ENCODE measurements around the gene EMX2. TPM values are rescaled to one million over a fixed set of nuclear protein-coding genes. Genes with fewer than 3 reads are reported as not detected.

Gene EMX2
- total and polyA plus RNA-seq, 2 experiments from 2014 or later, result not detected

- TF ChIP-seq CTCF (conservative IDR thresholded peaks at IDR 0.05; ENCODE audit: low read depth in 2 of 2) (no peak), STAT1 (IDR thresholded peaks at IDR 0.05; ENCODE audit: unreplicated experiment) (no peak), EZH2 (IDR thresholded peaks at IDR 0.05; ENCODE audit: low read depth, unreplicated experiment) (no peak), ETS1 (IDR thresholded peaks at IDR 0.05) (no peak), REST (IDR thresholded peaks at IDR 0.05; ENCODE audit: unreplicated experiment) (no peak), NANOG (IDR thresholded peaks at IDR 0.05; ENCODE audit: borderline replicate concordance) (no peak)
Measured at GRCh38 chr10:117511601-117512390, 30.8 kb upstream of the EMX2 start (continued).

GRCh38 chr10:117514971-117515370, 27.6 kb upstream of the EMX2 start:
- ATAC-seq, result no peak
- Histone ChIP-seq H3K4me3 (no peak overlapping the region), H3K9me2 (ENCODE audit: insufficient read depth) (no peaks in the 10 kb centered on the region), H3K27me3 (ENCODE audit: insufficient read depth) (no peaks in the 10 kb centered on the region), H3F3A (replicated peaks; ENCODE audit: low read depth) (no peaks in the 10 kb centered on the region), H2AFZ (no peak overlapping the region), H3K79me2 (replicated peaks; ENCODE audit: insufficient read depth) (no peaks in the 10 kb centered on the region), H3K4me1 (ENCODE audit: insufficient read depth) (no peaks in the 10 kb centered on the region), H4K20me1 (replicated peaks; ENCODE audit: insufficient read depth) (no peaks in the 10 kb centered on the region), H3K36me3 (ENCODE audit: insufficient read depth) (no peaks in the 10 kb centered on the region), H3K27ac (ENCODE audit: low read depth) (no peak overlapping the region), H3K4me2 (no peak overlapping the region)
- no peak overlapping the region for H3K27ac Mint-ChIP-seq
- H3K9me3 Mint-ChIP-seq, result no peaks in the 10 kb centered on the region
- DNase-seq (ENCODE audit: low spot score), result no peak
- peaks cover 4% of the 10 kb centered on the region; the same call in 2 of the 3 replicates for H3K4me1 Mint-ChIP-seq
- peaks cover 4% of the 10 kb centered on the region for H3K27me3 Mint-ChIP-seq (ENCODE audit: insufficient read depth, low read depth, poor library complexity)
- no peak overlapping the region for H3K4me3 Mint-ChIP-seq
- H3K36me3 Mint-ChIP-seq (ENCODE audit: low read depth), result no peaks in the 10 kb centered on the region
- TF ChIP-seq ZNF331 (CRISPR knock-in tag; IDR thresholded peaks at IDR 0.05; ENCODE audit: low read depth), result no peak
- TF ChIP-seq ETS1 (IDR thresholded peaks at IDR 0.05), result no peak
- TF ChIP-seq CTCF (conservative IDR thresholded peaks at IDR 0.05; ENCODE audit: low read depth in 2 of 2), result no peak
- no peak for TF ChIP-seq POLR2AphosphoS5 (IDR thresholded peaks at IDR 0.05; ENCODE audit: low read depth)
- TF ChIP-seq NANOG (IDR thresholded peaks at IDR 0.05; ENCODE audit: borderline replicate concordance), result no peak
- no peak for TF ChIP-seq JUNB (IDR thresholded peaks at IDR 0.05; ENCODE audit: unreplicated experiment)
- no peak for TF ChIP-seq ZNF114 (CRISPR knock-in tag; IDR thresholded peaks at IDR 0.05)
- TF ChIP-seq STAT1 (IDR thresholded peaks at IDR 0.05; ENCODE audit: unreplicated experiment), result no peak
- no peak for TF ChIP-seq EZH2phosphoT487 (IDR thresholded peaks at IDR 0.05; ENCODE audit: unreplicated experiment)
- no peak for TF ChIP-seq REST (IDR thresholded peaks at IDR 0.05; ENCODE audit: unreplicated experiment)
